ENCODE measurements around the gene CRB2. TPM values are rescaled to one million over a fixed set of nuclear protein-coding genes. Genes with fewer than 3 reads are reported as not detected.

CRB2 gene
- total RNA-seq, 1 donor from 2014 or later: not detected

GRCh38 chr9:123417289-123418051 is 61.5 kb downstream of the CRB2 start:
- DNase-seq (ENCODE audit: low spot score): no peak
- H3K4me3 Mint-ChIP-seq (ENCODE audit: low read depth): no peak overlapping the region
- no peaks in the 10 kb centered on the region for H3K36me3 Mint-ChIP-seq (ENCODE audit: low read depth)
- no peaks in the 10 kb centered on the region for H3K9me3 Mint-ChIP-seq
- H3K27me3 Mint-ChIP-seq (ENCODE audit: low read depth): no peaks in the 10 kb centered on the region
- H3K4me1 Mint-ChIP-seq (ENCODE audit: low read depth): no peaks in the 10 kb centered on the region
- intact Hi-C loops (cut with micrococcal nuclease): no loop called here
- no peak overlapping the region for H3K27ac Mint-ChIP-seq

DNA sequence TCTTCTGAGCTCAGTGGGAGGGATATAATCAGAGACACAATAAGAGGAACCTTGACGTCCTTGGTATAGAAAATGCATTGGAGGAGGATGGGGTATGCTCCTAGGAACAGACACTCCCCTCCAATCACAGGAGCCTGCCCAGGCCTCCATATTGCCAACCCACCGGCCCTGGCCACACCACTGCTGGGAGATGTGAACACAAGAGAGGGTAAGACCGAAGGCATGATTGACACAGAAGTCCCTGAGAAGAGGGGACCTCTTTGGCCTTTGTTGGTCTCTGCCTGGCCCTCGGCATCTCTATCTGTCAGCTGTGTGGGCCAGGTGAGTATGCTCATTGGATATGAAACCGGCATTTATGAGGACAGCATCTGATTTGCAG is 62.0 kb downstream of the CRB2 start:
- no peak for DNase-seq (ENCODE audit: low spot score)

DNA sequence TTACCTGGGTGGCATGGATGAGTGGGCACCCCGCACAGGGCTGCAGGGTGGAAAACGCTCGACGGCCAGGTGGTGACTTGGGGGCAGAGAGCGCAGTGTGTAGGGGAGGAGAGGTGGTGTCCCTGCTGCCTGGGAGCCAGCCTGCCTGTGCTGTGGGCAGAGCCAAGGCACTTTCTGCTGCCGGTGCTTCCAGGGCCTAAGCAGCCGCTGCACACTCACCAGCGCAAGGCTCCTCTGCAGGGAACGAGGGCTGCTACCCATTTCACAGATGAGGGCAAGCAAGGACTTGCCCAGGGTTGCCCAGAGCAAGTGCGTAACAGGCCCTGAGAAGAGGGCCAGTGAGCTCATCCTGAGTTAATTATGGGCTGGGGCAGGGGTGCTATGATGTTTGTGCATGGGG is 62.5 kb downstream of the CRB2 start:
- intact Hi-C loops (cut with micrococcal nuclease): no loop called here
- Mint-ChIP-seq H3K4me3 (ENCODE audit: low read depth) (no peak overlapping the region), H3K27ac (no peak overlapping the region), H3K9me3 (no peaks in the 10 kb centered on the region), H3K27me3 (ENCODE audit: low read depth) (no peaks in the 10 kb centered on the region), H3K4me1 (ENCODE audit: low read depth) (no peaks in the 10 kb centered on the region), H3K36me3 (ENCODE audit: low read depth) (no peaks in the 10 kb centered on the region)
- no peak for DNase-seq (ENCODE audit: low spot score)

More for the DNA sequence above, 62.0 kb downstream of the CRB2 start:
- intact Hi-C loops (cut with micrococcal nuclease): no loop called here
- Mint-ChIP-seq H3K4me3 (ENCODE audit: low read depth) (no peak overlapping the region), H3K27ac (no peak overlapping the region), H3K4me1 (ENCODE audit: low read depth) (no peaks in the 10 kb centered on the region), H3K27me3 (ENCODE audit: low read depth) (no peaks in the 10 kb centered on the region), H3K36me3 (ENCODE audit: low read depth) (no peaks in the 10 kb centered on the region), H3K9me3 (no peaks in the 10 kb centered on the region)

GRCh38 chr9:123419091-123419490 is 63.1 kb downstream of the CRB2 start:
- no peak for DNase-seq (ENCODE audit: low spot score)

GRCh38 chr9:123419721-123420591 is 64.0 kb downstream of the CRB2 start:
- H3K36me3 Mint-ChIP-seq (ENCODE audit: low read depth): no peaks in the 10 kb centered on the region
- no peak overlapping the region for H3K4me3 Mint-ChIP-seq (ENCODE audit: low read depth)
- no peak for DNase-seq (ENCODE audit: low spot score)
- no peaks in the 10 kb centered on the region for H3K27me3 Mint-ChIP-seq (ENCODE audit: low read depth)
- H3K9me3 Mint-ChIP-seq: no peaks in the 10 kb centered on the region
- H3K27ac Mint-ChIP-seq: no peak overlapping the region
- no peaks in the 10 kb centered on the region for H3K4me1 Mint-ChIP-seq (ENCODE audit: low read depth)
- intact Hi-C loops (cut with micrococcal nuclease): no loop called here

More at GRCh38 chr9:123419091-123419490, 63.1 kb downstream of the CRB2 start:
- intact Hi-C loops (cut with micrococcal nuclease): no loop called here
- Mint-ChIP-seq H3K27me3 (ENCODE audit: low read depth) (no peaks in the 10 kb centered on the region), H3K9me3 (no peaks in the 10 kb centered on the region), H3K4me1 (ENCODE audit: low read depth) (no peaks in the 10 kb centered on the region), H3K36me3 (ENCODE audit: low read depth) (no peaks in the 10 kb centered on the region), H3K4me3 (ENCODE audit: low read depth) (no peak overlapping the region), H3K27ac (no peak overlapping the region)

- no peaks in the 10 kb centered on the region for H3K36me3 Mint-ChIP-seq (ENCODE audit: low read depth)
- no peak overlapping the region for H3K27ac Mint-ChIP-seq
- no peak for DNase-seq (ENCODE audit: low spot score)
- no peak overlapping the region for H3K4me3 Mint-ChIP-seq (ENCODE audit: low read depth)
- H3K4me1 Mint-ChIP-seq (ENCODE audit: low read depth): no peaks in the 10 kb centered on the region
- H3K9me3 Mint-ChIP-seq: no peaks in the 10 kb centered on the region
- intact Hi-C loops (cut with micrococcal nuclease): no loop called here
- H3K27me3 Mint-ChIP-seq (ENCODE audit: low read depth): no peaks in the 10 kb centered on the region
Observed at GRCh38 chr9:123420592-123421111, 64.7 kb downstream of the CRB2 start.

- no peak for DNase-seq (ENCODE audit: low spot score)
- no peaks in the 10 kb centered on the region for H3K36me3 Mint-ChIP-seq (ENCODE audit: low read depth)
- no peaks in the 10 kb centered on the region for H3K9me3 Mint-ChIP-seq
- intact Hi-C loops (cut with micrococcal nuclease): no loop called here
- H3K4me3 Mint-ChIP-seq (ENCODE audit: low read depth): no peak overlapping the region
- no peaks in the 10 kb centered on the region for H3K4me1 Mint-ChIP-seq (ENCODE audit: low read depth)
- no peaks in the 10 kb centered on the region for H3K27me3 Mint-ChIP-seq (ENCODE audit: low read depth)
- H3K27ac Mint-ChIP-seq: no peak overlapping the region
Observed at GRCh38 chr9:123421186-123421585, 65.2 kb downstream of the CRB2 start.

DNA sequence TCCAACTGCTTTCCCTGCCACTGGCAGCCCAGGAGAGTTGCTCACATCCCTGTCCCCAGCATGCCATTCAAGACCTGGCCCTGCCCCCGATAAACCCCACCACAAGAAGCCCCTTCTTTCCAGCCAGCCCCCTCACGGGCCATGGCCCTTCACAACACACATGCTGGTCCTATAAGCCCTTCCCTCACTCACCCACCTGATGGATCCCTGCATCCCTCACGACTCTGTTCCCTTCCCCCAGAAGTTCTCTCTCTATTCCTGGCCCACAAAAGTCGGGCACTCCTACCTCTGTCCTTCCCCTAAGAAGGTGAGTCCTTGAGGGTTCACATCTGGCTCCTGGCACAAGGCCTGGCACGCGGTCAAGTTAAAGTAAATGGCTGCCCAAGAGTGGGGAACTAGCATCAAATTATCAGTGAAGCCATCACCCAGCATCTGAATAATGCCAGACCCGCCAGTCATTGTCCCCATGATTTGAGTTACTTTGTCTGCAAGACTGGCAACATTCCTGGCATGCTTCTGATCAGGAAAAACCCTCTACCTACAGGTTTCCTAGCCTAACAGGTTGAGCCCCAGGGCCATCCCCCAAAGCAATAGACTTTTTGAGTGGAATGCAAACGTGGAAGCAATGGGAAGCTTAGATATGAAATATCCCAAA is 65.9 kb downstream of the CRB2 start:
- DNase-seq (ENCODE audit: low spot score): no peak
- Mint-ChIP-seq H3K27ac (no peak overlapping the region), H3K4me3 (ENCODE audit: low read depth) (no peak overlapping the region), H3K4me1 (ENCODE audit: low read depth) (no peaks in the 10 kb centered on the region), H3K36me3 (ENCODE audit: low read depth) (no peaks in the 10 kb centered on the region), H3K9me3 (no peaks in the 10 kb centered on the region), H3K27me3 (ENCODE audit: low read depth) (no peaks in the 10 kb centered on the region)
- intact Hi-C loops (cut with micrococcal nuclease): no loop called here

GRCh38 chr9:123422635-123423310 is 66.8 kb downstream of the CRB2 start:
- H3K4me1 Mint-ChIP-seq (ENCODE audit: low read depth): no peaks in the 10 kb centered on the region
- intact Hi-C loops (cut with micrococcal nuclease): no loop called here
- no peak overlapping the region for H3K4me3 Mint-ChIP-seq (ENCODE audit: low read depth)
- H3K9me3 Mint-ChIP-seq: no peaks in the 10 kb centered on the region
- no peak overlapping the region for H3K27ac Mint-ChIP-seq
- no peaks in the 10 kb centered on the region for H3K36me3 Mint-ChIP-seq (ENCODE audit: low read depth)
- H3K27me3 Mint-ChIP-seq (ENCODE audit: low read depth): no peaks in the 10 kb centered on the region
- no peak for DNase-seq (ENCODE audit: low spot score)

DNA sequence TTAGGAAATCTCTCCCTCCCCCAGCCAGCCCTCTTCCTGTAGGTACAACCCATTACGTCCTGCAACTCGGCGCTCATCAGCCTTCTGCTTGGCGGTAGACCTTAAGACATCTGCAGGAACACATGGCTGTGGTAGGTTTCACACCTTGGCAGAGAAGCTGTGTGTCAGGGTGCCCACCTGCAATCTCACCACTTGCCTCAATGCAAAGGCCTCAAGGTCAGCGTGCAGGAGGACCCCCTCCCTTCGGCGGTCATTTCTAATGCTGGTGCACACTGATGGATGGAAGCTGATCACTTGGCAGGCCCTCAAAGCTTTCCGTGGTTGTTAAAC is 67.3 kb downstream of the CRB2 start:
- DNase-seq (ENCODE audit: low spot score): no peak
- Mint-ChIP-seq H3K27ac (no peak overlapping the region), H3K4me1 (ENCODE audit: low read depth) (no peaks in the 10 kb centered on the region), H3K27me3 (ENCODE audit: low read depth) (no peaks in the 10 kb centered on the region), H3K9me3 (no peaks in the 10 kb centered on the region), H3K4me3 (ENCODE audit: low read depth) (no peak overlapping the region), H3K36me3 (ENCODE audit: low read depth) (no peaks in the 10 kb centered on the region)
- intact Hi-C loops (cut with micrococcal nuclease): no loop called here

DNA sequence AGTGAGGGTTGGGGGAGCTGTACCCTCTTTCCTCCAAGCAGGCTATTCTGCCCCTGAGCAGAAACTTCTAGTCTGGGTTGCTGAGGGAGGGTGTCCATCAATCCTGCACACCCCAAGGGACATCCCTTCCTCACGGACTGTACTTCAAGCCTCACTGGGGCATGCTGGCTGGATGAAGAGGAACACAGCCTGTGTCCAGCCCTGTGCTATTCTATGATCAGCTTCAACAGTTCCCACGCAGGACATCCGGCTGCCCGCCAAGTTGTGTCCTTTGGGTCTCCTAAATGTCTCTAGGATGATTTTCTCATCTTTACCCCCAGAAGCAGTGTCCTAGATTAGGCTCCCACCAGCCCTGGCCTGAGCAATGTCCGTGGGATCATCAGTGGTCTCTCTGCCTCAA is 68.1 kb downstream of the CRB2 start:
- H3K9me3 Mint-ChIP-seq: no peaks in the 10 kb centered on the region
- intact Hi-C loops (cut with micrococcal nuclease): no loop called here
- H3K27me3 Mint-ChIP-seq (ENCODE audit: low read depth): no peaks in the 10 kb centered on the region
- no peaks in the 10 kb centered on the region for H3K36me3 Mint-ChIP-seq (ENCODE audit: low read depth)
- no peak overlapping the region for H3K4me3 Mint-ChIP-seq (ENCODE audit: low read depth)
- no peaks in the 10 kb centered on the region for H3K4me1 Mint-ChIP-seq (ENCODE audit: low read depth)
- no peak for DNase-seq (ENCODE audit: low spot score)
- no peak overlapping the region for H3K27ac Mint-ChIP-seq

GRCh38 chr9:123424552-123425225 is 68.7 kb downstream of the CRB2 start:
- intact Hi-C loops (cut with micrococcal nuclease): no loop called here
- Mint-ChIP-seq H3K9me3 (no peaks in the 10 kb centered on the region), H3K4me1 (ENCODE audit: low read depth) (no peaks in the 10 kb centered on the region), H3K27me3 (ENCODE audit: low read depth) (no peaks in the 10 kb centered on the region), H3K36me3 (ENCODE audit: low read depth) (no peaks in the 10 kb centered on the region), H3K4me3 (ENCODE audit: low read depth) (no peak overlapping the region), H3K27ac (no peak overlapping the region)
- DNase-seq (ENCODE audit: low spot score): no peak
